Body of pancreas (tissue), 4 donors: ENCODE measurements around the gene ADCY3.

Experiments used
- POLR2A ChIP-seq, 3 donors: fragments of 450-650 bp; IDR thresholded peaks; one replicate each; pipeline ENCODE4 v1.6.1; 2016; ENCODE audit warnings: antibody characterized with exemption in 3 of 3, mild to moderate bottlenecking in 2 of 3
- TF ChIP-seq, protein P1 (sequence below), 7 experiments: fragments of 450-650 bp in 4 of 7; fragments of 200-600 bp in 3 of 7; sonication (generic) in 3 of 7; IDR thresholded peaks; one replicate each; pipeline ENCODE4 v1.5.1; 2016 to 2019; ENCODE audit warnings: antibody characterized with exemption in 7 of 7

GRCh38 chr2:24792542-24792873, 127.5 kb downstream of the ADCY3 start:
- TF ChIP-seq, protein P1, sequence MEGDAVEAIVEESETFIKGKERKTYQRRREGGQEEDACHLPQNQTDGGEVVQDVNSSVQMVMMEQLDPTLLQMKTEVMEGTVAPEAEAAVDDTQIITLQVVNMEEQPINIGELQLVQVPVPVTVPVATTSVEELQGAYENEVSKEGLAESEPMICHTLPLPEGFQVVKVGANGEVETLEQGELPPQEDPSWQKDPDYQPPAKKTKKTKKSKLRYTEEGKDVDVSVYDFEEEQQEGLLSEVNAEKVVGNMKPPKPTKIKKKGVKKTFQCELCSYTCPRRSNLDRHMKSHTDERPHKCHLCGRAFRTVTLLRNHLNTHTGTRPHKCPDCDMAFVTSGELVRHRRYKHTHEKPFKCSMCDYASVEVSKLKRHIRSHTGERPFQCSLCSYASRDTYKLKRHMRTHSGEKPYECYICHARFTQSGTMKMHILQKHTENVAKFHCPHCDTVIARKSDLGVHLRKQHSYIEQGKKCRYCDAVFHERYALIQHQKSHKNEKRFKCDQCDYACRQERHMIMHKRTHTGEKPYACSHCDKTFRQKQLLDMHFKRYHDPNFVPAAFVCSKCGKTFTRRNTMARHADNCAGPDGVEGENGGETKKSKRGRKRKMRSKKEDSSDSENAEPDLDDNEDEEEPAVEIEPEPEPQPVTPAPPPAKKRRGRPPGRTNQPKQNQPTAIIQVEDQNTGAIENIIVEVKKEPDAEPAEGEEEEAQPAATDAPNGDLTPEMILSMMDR (IDR thresholded peaks at IDR 0.05) = no peak
- TF ChIP-seq POLR2A (IDR thresholded peaks at IDR 0.05) = no peak
